Fibroblast of lung (primary cell): ENCODE data around the gene MEI1. TPM values are rescaled to one million over a fixed set of nuclear protein-coding genes. Genes with fewer than 3 reads are reported as not detected.

ENCODE experiments used
- DNase-seq, 2 donors: peaks; one replicate each; pipeline versions ENCODE4 v3.0.0 to v3.0.0-alpha.2; 2010; ENCODE audit warnings: low read depth in 2 of 2
- H2AFZ ChIP-seq: 2 replicates; pipeline ENCODE4 v1.5.1; 2012; ENCODE audit warnings: low read length, control low read depth, inconsistent platforms
- H3K27ac ChIP-seq: 2 replicates; pipeline ENCODE4 v1.5.1; 2011; ENCODE audit warnings: low read length, control low read depth; ENCODE audit not compliant: insufficient read depth
- H3K27me3 ChIP-seq: 2 replicates; pipeline ENCODE4 v1.5.1; 2011; ENCODE audit warnings: mild to moderate bottlenecking, low read length; ENCODE audit not compliant: control insufficient read depth, insufficient read depth
- H3K36me3 ChIP-seq: 2 replicates; pipeline ENCODE4 v1.5.1; 2011; ENCODE audit warnings: low read length; ENCODE audit not compliant: control insufficient read depth, insufficient read depth
- H3K4me1 ChIP-seq: 2 replicates; pipeline ENCODE4 v1.5.1; 2011; ENCODE audit warnings: low read length; ENCODE audit not compliant: control insufficient read depth, insufficient read depth; ENCODE audit errors: extremely low read depth
- H3K4me2 ChIP-seq: 2 replicates; pipeline ENCODE4 v1.5.1; 2011; ENCODE audit warnings: low read length, control low read depth; ENCODE audit not compliant: insufficient read depth; ENCODE audit errors: extremely low read depth
- H3K4me3 ChIP-seq, 4 experiments: fragments of 200-600 bp in 1 of 4; sonication (generic) in 1 of 4; replicated peaks in 1 of 4; 2 replicates each; pipeline ENCODE4 v1.5.1; 2011 to 2016; ENCODE audit warnings: low read length in 4 of 4, low read depth in 3 of 4, mild to moderate bottlenecking in 3 of 4, control low read depth in 2 of 4, inconsistent platforms in 1 of 4, mixed read lengths in 1 of 4; ENCODE audit not compliant: insufficient read depth in 1 of 4; ENCODE audit errors: control extremely low read depth in 1 of 4
- H3K79me2 ChIP-seq: 2 replicates; pipeline ENCODE4 v1.5.1; 2012; ENCODE audit warnings: mild to moderate bottlenecking, low read length, inconsistent platforms; ENCODE audit not compliant: control insufficient read depth, insufficient read depth
- H3K9ac ChIP-seq: 2 replicates; pipeline ENCODE4 v1.5.1; 2011; ENCODE audit warnings: mild to moderate bottlenecking, low read length, control low read depth; ENCODE audit not compliant: insufficient read depth
- H3K9me3 ChIP-seq: 2 replicates; pipeline ENCODE4 v1.5.1; 2012; ENCODE audit warnings: low read depth, low read length; ENCODE audit not compliant: control insufficient read depth, insufficient read depth
- H4K20me1 ChIP-seq: 2 replicates; pipeline ENCODE4 v1.5.1; 2011; ENCODE audit warnings: low read length; ENCODE audit not compliant: control insufficient read depth, insufficient read depth; ENCODE audit errors: extremely low read depth
- EZH2 ChIP-seq: IDR thresholded peaks from 2 replicates; pipeline ENCODE4 v1.5.1; 2012; ENCODE audit warnings: low read length, control low read depth, mild to moderate bottlenecking; ENCODE audit errors: missing control alignments
- polyA plus RNA-seq, 2 donors: library from polyadenylated mRNA; depleted of rRNA in 1 of 2; stranded (reverse) in 1 of 2; unstranded in 1 of 2; fragments of >200 nt; gene quantifications; 2 replicates each; pipeline ENCODE4 v1.2.1, GENCODE V29; 2011 to 2012; ENCODE audit warnings: missing spikeins in 1 of 2
- total RNA-seq: library from RNA; depleted of rRNA; stranded (reverse); fragments of >200 nt; gene quantifications from 2 replicates; pipeline ENCODE4 v1.2.1, GENCODE V29; 2014
- TF ChIP-seq, protein P1 (sequence below), 2 donors: IDR thresholded peaks in 1 of 2; conservative IDR thresholded peaks in 1 of 2; 1 replicate in 1 of 2; 2 replicates in 1 of 2; pipeline ENCODE4 v1.5.1; 2011 to 2012; ENCODE audit warnings: low read length in 2 of 2, control low read depth in 1 of 2, inconsistent platforms in 1 of 2, low read depth in 1 of 2, mild to moderate bottlenecking in 1 of 2

Gene MEI1
- total and polyA plus RNA-seq, 2 donors (not counting 1 experiment from before 2014, with no cell fraction given) = 0.33 to 4.3 TPM

DNA sequence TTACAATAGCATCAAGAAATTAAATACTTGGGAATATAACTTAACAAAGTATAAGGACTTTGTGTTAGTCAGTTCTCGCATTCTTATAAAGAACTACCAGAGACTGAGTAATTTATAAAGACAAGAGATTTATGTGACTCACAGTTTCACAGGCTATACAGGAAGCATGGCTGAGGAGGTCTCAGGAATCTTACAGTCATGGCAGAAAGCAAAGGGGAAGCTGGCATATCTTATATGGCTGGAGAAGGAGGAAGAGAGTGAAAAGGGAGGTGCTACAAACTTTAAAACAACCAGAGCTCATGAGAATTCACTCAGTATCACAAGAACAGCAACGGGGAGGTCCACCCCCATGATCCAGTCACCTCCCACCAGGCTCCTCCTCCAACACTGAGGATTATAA lies 69.1 kb downstream of the MEI1 start:
- no peak overlapping the region for H3K27ac ChIP-seq
- DNase-seq = peak in 1 of 2 donors; percentile 74
- H2AFZ ChIP-seq = no peak overlapping the region
- H4K20me1 ChIP-seq = no peaks in the 10 kb centered on the region
- H3K4me3 ChIP-seq = no peak overlapping the region
- no peak overlapping the region for H3K4me2 ChIP-seq
- no peak overlapping the region for H3K9ac ChIP-seq
- TF ChIP-seq, protein P1, sequence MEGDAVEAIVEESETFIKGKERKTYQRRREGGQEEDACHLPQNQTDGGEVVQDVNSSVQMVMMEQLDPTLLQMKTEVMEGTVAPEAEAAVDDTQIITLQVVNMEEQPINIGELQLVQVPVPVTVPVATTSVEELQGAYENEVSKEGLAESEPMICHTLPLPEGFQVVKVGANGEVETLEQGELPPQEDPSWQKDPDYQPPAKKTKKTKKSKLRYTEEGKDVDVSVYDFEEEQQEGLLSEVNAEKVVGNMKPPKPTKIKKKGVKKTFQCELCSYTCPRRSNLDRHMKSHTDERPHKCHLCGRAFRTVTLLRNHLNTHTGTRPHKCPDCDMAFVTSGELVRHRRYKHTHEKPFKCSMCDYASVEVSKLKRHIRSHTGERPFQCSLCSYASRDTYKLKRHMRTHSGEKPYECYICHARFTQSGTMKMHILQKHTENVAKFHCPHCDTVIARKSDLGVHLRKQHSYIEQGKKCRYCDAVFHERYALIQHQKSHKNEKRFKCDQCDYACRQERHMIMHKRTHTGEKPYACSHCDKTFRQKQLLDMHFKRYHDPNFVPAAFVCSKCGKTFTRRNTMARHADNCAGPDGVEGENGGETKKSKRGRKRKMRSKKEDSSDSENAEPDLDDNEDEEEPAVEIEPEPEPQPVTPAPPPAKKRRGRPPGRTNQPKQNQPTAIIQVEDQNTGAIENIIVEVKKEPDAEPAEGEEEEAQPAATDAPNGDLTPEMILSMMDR (conservative IDR thresholded peaks at IDR 0.05 in 1 of 2, IDR thresholded peaks at IDR 0.05 in 1 of 2; ENCODE audit: low read depth in 1 of 2, low read length in 2 of 2) = no peak
- no peak for TF ChIP-seq EZH2
- no peaks in the 10 kb centered on the region for H3K9me3 ChIP-seq
- H3K27me3 ChIP-seq = no peaks in the 10 kb centered on the region
- no peaks in the 10 kb centered on the region for H3K36me3 ChIP-seq
- H3K79me2 ChIP-seq = no peaks in the 10 kb centered on the region
- no peaks in the 10 kb centered on the region for H3K4me1 ChIP-seq

DNA sequence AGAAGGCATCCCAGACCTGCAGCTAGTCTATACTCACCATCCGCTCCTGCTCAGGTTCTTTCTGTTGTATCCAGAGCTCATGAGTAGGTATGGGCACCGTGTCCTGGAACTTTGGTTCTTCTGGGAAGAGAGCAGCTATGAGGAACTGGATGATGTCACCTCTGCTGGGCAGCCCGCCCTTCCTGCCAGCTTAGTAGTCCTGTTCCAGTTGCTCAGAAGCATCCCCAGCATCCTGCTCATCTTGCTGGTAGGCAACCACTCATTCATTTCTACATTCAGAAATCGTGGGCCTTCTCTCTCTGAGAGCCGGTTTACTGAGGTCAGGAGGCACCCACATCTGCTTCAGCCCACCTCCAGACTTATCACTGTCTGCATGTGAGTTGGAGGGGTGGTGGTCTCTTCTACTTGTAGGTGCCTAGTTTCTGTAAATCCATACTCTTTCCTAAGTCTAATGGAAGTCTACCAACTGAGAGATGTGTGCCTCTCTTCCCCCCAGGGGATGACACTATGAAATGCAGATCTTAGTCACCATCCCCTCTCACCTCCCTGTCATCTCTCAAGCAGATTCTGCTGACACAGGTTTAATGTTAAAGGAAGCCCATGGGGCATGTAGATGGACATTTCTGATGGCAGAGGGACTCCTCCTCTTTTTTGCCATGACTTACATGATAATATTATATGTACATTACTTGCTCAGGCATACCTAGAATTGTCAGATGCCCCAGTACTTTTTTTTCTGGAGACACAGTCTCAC lies 71.6 kb downstream of the MEI1 start:
- H2AFZ ChIP-seq = no peak overlapping the region
- H3K36me3 ChIP-seq = no peaks in the 10 kb centered on the region
- no peak overlapping the region for H3K4me2 ChIP-seq
- TF ChIP-seq EZH2 = no peak
- TF ChIP-seq, protein P1 (conservative IDR thresholded peaks at IDR 0.05 in 1 of 2, IDR thresholded peaks at IDR 0.05 in 1 of 2; ENCODE audit: low read depth in 1 of 2, low read length in 2 of 2) = no peak
- H3K9me3 ChIP-seq = no peaks in the 10 kb centered on the region
- H4K20me1 ChIP-seq = no peaks in the 10 kb centered on the region
- H3K9ac ChIP-seq = no peak overlapping the region
- no peaks in the 10 kb centered on the region for H3K4me1 ChIP-seq
- DNase-seq = no peak
- no peak overlapping the region for H3K4me3 ChIP-seq
- no peak overlapping the region for H3K27ac ChIP-seq
- no peaks in the 10 kb centered on the region for H3K79me2 ChIP-seq
- no peaks in the 10 kb centered on the region for H3K27me3 ChIP-seq

DNA sequence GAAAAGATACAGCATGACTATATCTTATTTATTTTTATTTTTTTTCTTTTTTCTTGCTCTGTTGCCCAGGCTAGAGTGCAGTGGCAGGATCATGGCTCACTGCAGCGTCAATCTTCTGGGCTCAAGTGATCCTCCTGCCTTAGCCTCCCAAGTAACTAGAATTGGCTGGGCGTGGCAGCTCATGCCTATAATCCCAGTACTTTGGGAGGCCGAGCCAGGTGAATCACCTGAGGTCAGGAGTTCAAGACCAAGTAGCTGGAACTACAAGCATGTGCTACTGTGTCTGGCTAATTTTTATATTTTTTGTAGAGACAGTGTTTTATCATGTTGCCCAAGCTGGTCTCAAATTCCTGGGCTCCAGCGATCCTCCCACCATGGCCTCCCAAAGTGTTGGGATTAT lies 72.9 kb downstream of the MEI1 start:
- no peak overlapping the region for H3K4me3 ChIP-seq
- TF ChIP-seq EZH2 = no peak
- TF ChIP-seq, protein P1 (conservative IDR thresholded peaks at IDR 0.05 in 1 of 2, IDR thresholded peaks at IDR 0.05 in 1 of 2; ENCODE audit: low read depth in 1 of 2, low read length in 2 of 2) = no peak
- no peak overlapping the region for H3K4me2 ChIP-seq
- no peaks in the 10 kb centered on the region for H4K20me1 ChIP-seq
- no peak for DNase-seq
- no peaks in the 10 kb centered on the region for H3K27me3 ChIP-seq
- H3K79me2 ChIP-seq = no peaks in the 10 kb centered on the region
- no peak overlapping the region for H2AFZ ChIP-seq
- no peaks in the 10 kb centered on the region for H3K9me3 ChIP-seq
- H3K27ac ChIP-seq = no peak overlapping the region
- no peak overlapping the region for H3K9ac ChIP-seq
- no peaks in the 10 kb centered on the region for H3K4me1 ChIP-seq
- H3K36me3 ChIP-seq = no peaks in the 10 kb centered on the region
